Lower leg skin (tissue), 4 donors: ENCODE measurements around the gene SBNO2. TPM values are rescaled to one million over a fixed set of nuclear protein-coding genes. Genes with fewer than 3 reads are reported as not detected.

Experiments used
- DNase-seq, 2 donors: peaks; one replicate each; pipeline ENCODE4 v3.0.0-alpha.2; 2019; ENCODE audit warnings: low spot score in 2 of 2
- H3K4me3 ChIP-seq: fragments of 200-600 bp; sonication (generic); 2 replicates; pipeline ENCODE4 v1.5.1; 2017; ENCODE audit warnings: mild to moderate bottlenecking, low read depth; ENCODE audit not compliant: poor library complexity, severe bottlenecking
- POLR2A ChIP-seq, 2 donors: fragments of 450-650 bp; IDR thresholded peaks; one replicate each; pipeline ENCODE4 v1.6.1; 2016 to 2017; ENCODE audit warnings: antibody characterized with exemption in 2 of 2, mild to moderate bottlenecking in 1 of 2, moderate library complexity in 1 of 2
- WGBS, 2 donors: methylation state at CpG; one replicate each; pipeline ENCODE4 v1.1.5; 2018; 5-methylcytosine and 5-hydroxymethylcytosine counted together
- intact Hi-C: fragments of 100-400 bp; cut with DNase I; formaldehyde crosslinking; loops from one replicate; pipeline ENCODE4 v1.15.0; 2023; ENCODE audit warnings: low total_unique reads
- total RNA-seq, 4 donors: library from RNA; depleted of rRNA; stranded (reverse); fragments of >200 nt; gene quantifications; one replicate each; pipeline ENCODE4 v1.1.0, GENCODE V29; 2016
- TF ChIP-seq, protein P1 (sequence below), 3 donors: fragments of 450-650 bp; IDR thresholded peaks; one replicate each; pipeline ENCODE4 v1.5.1; 2016; ENCODE audit warnings: antibody characterized with exemption in 3 of 3, mild to moderate bottlenecking in 3 of 3, moderate library complexity in 2 of 3

SBNO2 gene
- total RNA-seq, 4 donors from 2014 or later, result 54.8 to 68.6 (median 60.3) TPM

DNA sequence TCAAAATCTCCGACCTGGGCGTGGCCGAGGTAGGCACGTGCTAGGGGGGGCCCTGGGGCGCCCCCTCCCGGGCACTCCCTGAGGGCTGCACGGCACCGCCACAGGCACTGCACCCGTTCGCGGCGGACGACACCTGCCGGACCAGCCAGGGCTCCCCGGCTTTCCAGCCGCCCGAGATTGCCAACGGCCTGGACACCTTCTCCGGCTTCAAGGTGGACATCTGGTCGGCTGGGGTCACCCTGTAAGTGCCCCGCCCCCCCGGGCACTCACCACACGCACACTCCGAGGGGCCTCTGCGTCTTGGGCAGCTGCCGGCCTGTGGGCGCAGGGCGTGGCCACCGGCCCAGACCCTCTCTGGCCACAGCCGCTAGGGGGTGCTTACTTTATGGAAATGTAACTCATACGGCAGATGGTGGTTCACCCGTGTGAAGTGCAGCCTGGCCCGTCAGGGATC lies 46.4 kb upstream of the SBNO2 start:
- no peak for DNase-seq
- no peak for TF ChIP-seq POLR2A (IDR thresholded peaks at IDR 0.05)
- TF ChIP-seq, protein P1, sequence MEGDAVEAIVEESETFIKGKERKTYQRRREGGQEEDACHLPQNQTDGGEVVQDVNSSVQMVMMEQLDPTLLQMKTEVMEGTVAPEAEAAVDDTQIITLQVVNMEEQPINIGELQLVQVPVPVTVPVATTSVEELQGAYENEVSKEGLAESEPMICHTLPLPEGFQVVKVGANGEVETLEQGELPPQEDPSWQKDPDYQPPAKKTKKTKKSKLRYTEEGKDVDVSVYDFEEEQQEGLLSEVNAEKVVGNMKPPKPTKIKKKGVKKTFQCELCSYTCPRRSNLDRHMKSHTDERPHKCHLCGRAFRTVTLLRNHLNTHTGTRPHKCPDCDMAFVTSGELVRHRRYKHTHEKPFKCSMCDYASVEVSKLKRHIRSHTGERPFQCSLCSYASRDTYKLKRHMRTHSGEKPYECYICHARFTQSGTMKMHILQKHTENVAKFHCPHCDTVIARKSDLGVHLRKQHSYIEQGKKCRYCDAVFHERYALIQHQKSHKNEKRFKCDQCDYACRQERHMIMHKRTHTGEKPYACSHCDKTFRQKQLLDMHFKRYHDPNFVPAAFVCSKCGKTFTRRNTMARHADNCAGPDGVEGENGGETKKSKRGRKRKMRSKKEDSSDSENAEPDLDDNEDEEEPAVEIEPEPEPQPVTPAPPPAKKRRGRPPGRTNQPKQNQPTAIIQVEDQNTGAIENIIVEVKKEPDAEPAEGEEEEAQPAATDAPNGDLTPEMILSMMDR (IDR thresholded peaks at IDR 0.05), result no peak

DNA sequence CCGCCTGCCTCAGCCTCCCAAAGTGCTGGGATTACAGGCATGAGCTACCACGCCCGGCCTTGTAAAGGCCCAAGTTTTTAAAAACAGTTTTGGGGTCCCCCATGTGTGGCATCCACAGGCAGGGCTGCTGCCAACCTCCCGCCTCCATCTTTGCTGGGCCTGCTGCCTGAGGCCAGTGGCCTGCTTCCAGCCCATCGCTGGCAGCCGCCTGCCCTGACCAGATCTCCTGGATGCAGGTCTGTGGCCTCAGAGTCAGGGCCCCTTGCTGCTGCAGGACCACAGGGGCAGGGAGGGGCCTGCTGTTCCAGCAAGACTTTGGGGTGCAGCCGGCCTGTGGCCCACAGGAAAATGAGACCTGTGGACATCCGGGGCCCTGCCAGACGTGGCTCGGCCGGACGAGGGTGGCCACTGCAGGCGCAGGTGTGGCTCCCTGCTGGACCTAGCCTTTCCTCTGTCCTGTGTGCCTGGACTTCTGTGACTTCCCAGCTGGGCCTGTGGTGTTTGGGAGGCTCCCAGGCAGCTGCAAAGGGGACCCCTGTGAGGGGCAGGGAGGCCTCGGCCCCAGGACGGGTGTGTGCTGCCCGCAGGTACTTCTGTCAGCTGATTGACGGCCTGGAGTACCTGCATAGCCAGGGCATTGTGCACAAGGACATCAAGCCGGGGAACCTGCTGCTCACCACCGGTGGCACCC lies 45.9 kb upstream of the SBNO2 start:
- intact Hi-C loops, result no loop called here
- H3K4me3 ChIP-seq, result no peak overlapping the region
- TF ChIP-seq POLR2A (IDR thresholded peaks at IDR 0.05), result no peak
- TF ChIP-seq, protein P1 (IDR thresholded peaks at IDR 0.05), result no peak
- WGBS, 2 donors, result 92 to 94% methylated on average over 13 to 19 of the region's 19 CpGs
- DNase-seq, result no peak

More for the DNA sequence above, 46.4 kb upstream of the SBNO2 start:
- WGBS, 2 donors, result 84 to 86% methylated on average over 18 to 33 of the region's 33 CpGs
- intact Hi-C loops, result no loop called here
- H3K4me3 ChIP-seq, result no peak overlapping the region

DNA sequence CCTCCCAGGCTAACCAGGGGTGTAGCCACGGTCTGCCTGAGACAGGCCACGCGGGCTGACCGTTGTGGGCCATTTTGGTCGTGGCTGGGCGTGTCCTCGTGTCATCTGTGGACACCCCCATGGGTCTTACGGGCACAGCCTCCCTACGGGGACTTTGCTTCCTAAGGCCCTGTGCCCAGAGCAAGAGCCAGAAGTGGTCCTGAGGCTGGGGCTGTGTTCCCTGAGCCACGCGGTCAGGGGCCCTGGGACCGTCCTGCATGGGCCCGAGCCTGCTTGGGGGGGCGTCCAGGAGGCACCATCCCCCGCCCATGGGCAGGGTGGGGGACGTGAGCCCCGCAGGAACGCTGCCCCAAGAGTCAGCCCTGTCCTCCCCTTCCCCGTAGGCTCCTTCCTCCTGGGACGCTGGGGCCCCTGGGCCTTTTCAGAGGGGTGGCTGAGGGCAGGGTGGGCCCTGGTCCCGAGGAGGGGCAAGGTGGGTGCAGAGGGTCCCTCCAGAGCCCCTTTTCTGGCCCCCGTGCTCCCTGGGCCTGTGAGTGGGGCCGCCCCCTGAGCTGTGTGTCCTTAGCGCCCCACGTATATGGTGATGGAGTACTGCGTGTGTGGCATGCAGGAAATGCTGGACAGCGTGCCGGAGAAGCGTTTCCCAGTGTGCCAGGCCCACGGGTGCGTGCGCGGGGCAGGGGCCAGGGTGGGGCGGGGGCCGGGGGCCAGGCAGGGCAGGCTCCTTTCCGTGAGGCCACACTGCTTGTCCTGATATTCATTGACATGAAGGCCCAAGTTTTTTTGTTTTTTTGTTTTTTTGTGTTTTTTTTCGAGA lies 44.9 kb upstream of the SBNO2 start:
- no peak overlapping the region for H3K4me3 ChIP-seq
- TF ChIP-seq POLR2A (IDR thresholded peaks at IDR 0.05), result no peak
- TF ChIP-seq, protein P1 (IDR thresholded peaks at IDR 0.05), result no peak
- intact Hi-C loops, result no loop called here
- WGBS, 2 donors, result 88 to 90% methylated on average over 26 to 33 of the region's 37 CpGs
- no peak for DNase-seq

DNA sequence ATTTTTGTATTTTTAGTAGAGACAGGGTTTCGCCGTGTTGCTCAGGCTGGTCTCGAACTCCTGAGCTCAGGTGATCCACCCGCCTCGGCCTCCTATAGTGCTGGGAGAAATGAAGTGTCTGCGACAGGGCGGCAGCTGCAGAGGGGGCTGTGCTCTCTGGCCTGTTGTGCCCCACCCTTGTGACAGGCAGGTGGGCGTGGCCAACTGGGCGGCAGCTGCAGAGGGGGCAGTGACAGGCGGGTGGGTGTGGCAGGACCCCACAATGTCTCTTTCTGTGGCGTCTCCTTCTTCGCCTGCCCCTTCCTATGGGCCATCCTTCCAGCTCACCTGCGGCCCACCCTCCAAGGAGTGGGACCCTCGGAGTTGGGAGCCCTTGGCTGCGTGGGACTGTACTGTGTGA lies 43.3 kb upstream of the SBNO2 start:
- 68 to 84% methylated on average over 15 of the region's 15 CpGs for WGBS, 2 donors
- no peak for TF ChIP-seq POLR2A (IDR thresholded peaks at IDR 0.05)
- TF ChIP-seq, protein P1 (IDR thresholded peaks at IDR 0.05), result no peak
- intact Hi-C loops, result no loop called here
- no peak overlapping the region for H3K4me3 ChIP-seq
- no peak for DNase-seq

DNA sequence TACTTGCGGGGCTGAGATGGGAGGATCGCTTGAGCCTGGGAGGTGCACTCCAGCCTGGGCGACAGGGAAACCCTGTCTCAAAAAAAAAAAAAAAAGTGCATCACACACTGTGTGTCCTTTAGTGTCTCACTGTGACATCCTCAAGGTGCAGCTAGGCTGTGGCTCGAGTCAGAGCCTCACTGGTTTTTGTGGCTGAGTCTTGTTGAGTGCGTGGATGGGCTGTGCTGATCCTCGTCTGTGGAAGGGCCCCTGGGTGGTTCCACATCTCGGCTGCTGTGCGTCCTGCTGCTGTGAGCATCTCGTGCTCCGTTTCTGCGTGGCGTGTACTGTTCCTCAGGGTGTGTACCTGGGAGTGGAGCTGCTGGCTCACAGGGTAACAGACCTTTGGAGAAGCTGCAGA lies 42.7 kb upstream of the SBNO2 start:
- 73% methylated on average over 12 of the region's 12 CpGs for WGBS, 2 donors
- H3K4me3 ChIP-seq, result no peak overlapping the region
- intact Hi-C loops, result no loop called here
- TF ChIP-seq, protein P1 (IDR thresholded peaks at IDR 0.05), result no peak
- TF ChIP-seq POLR2A (IDR thresholded peaks at IDR 0.05), result no peak
- DNase-seq, result no peak
